ENCODE measurements around the gene TMC6. TPM values are rescaled to one million over a fixed set of nuclear protein-coding genes. Genes with fewer than 3 reads are reported as not detected.
"Not testable (repeated sequence)": the region's sequence is repeated elsewhere in the genome, so short reads cannot be mapped to it uniquely, and the experiment has no call there.

The TMC6 gene
- total RNA-seq, 1 experiment from 2014 or later, result 0.74 TPM

- peak; percentile 59 for DNase-seq (ENCODE audit: low read depth)
Measured at GRCh38 chr17:78159575-78160158, 31.1 kb upstream of the TMC6 start.

GRCh38 chr17:78154903-78155811 lies 26.6 kb upstream of the TMC6 start:
- no peak for DNase-seq (ENCODE audit: low read depth)

- no peak for DNase-seq (ENCODE audit: low read depth)
Measured at GRCh38 chr17:78151514-78152008, 23.0 kb upstream of the TMC6 start.

- no peak for DNase-seq (ENCODE audit: low read depth)
Measured at GRCh38 chr17:78148286-78149016, 19.9 kb upstream of the TMC6 start.

GRCh38 chr17:78147315-78147998 lies 18.9 kb upstream of the TMC6 start:
- no peak for DNase-seq (ENCODE audit: low read depth)

- no peak for DNase-seq (ENCODE audit: low read depth)
Measured at GRCh38 chr17:78146881-78147280, 18.3 kb upstream of the TMC6 start.

- DNase-seq (ENCODE audit: low read depth), result no peak
Measured at GRCh38 chr17:78146471-78146869, 17.9 kb upstream of the TMC6 start.

- peak; percentile 29 for DNase-seq (ENCODE audit: low read depth)
Measured at GRCh38 chr17:78144736-78145641, 16.4 kb upstream of the TMC6 start.

- peak; percentile 87 for DNase-seq (ENCODE audit: low read depth)
Measured at GRCh38 chr17:78144147-78144719, 15.7 kb upstream of the TMC6 start.

GRCh38 chr17:78143214-78144146 lies 14.9 kb upstream of the TMC6 start:
- DNase-seq (ENCODE audit: low read depth), result no peak

GRCh38 chr17:78142119-78142861 lies 13.7 kb upstream of the TMC6 start:
- DNase-seq (ENCODE audit: low read depth), result peak; percentile 94

GRCh38 chr17:78141437-78142118 lies 13.0 kb upstream of the TMC6 start:
- DNase-seq (ENCODE audit: low read depth), result no peak

GRCh38 chr17:78140169-78141051 lies 11.9 kb upstream of the TMC6 start:
- DNase-seq (ENCODE audit: low read depth), result peak; percentile 64

- DNase-seq (ENCODE audit: low read depth), result not testable (repeated sequence)
Measured at GRCh38 chr17:78139861-78140168, 11.3 kb upstream of the TMC6 start.

GRCh38 chr17:78138204-78139060 lies 9.9 kb upstream of the TMC6 start:
- no peak for DNase-seq (ENCODE audit: low read depth)

Data from M059J (cell line).